Stimulated activated CD4-positive, alpha-beta T cell treated with anti-CD3 and anti-CD28 coated beads, Interleukin-4, amount 100 ng/mL, for 24 hours (primary cell): Measurements from ENCODE around the gene RGS19.
A peak's percentile ranks its signal among the peaks of the same experiment; 100 is the strongest.

Experiments used
- DNase-seq: peaks from one replicate; pipeline ENCODE4 v3.0.0-alpha.2; 2020

The RGS19 gene

DNA sequence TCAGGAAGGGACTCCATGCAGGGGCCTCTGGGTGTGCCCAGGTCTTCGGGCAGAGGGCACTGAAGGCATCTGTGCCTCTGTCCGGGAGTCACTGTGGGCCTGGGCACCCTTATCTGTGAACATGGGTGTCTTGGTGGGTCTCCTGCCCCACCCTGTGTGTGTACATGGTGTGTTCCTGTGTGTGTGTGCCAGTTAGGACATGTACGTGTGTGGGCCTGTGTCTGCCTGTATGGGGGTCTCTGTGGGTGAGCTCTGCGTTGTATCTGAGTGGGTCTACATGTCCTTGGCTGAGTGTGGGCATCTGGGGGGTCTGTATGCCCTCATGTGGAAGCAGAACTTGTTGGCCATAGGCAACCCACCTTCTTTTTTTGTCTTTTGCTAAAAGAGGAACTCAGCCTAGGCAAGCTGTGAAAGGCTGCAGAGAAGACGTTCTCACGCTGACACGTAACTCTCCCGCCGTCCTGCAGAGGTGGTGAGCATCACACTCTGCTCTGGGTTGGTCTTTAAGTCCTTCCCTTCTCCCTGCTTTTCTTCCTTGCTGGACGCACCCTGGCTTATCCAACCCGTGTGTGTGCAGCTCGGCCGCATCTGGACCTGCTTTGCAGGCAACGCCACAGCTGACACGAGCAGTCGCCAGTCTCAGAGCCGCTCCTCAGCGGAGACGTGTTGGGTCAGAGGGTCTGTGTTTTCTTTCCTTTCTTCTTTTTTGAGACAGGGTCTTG is 28.6 kb upstream of the RGS19 start:
- no peak for DNase-seq

DNA sequence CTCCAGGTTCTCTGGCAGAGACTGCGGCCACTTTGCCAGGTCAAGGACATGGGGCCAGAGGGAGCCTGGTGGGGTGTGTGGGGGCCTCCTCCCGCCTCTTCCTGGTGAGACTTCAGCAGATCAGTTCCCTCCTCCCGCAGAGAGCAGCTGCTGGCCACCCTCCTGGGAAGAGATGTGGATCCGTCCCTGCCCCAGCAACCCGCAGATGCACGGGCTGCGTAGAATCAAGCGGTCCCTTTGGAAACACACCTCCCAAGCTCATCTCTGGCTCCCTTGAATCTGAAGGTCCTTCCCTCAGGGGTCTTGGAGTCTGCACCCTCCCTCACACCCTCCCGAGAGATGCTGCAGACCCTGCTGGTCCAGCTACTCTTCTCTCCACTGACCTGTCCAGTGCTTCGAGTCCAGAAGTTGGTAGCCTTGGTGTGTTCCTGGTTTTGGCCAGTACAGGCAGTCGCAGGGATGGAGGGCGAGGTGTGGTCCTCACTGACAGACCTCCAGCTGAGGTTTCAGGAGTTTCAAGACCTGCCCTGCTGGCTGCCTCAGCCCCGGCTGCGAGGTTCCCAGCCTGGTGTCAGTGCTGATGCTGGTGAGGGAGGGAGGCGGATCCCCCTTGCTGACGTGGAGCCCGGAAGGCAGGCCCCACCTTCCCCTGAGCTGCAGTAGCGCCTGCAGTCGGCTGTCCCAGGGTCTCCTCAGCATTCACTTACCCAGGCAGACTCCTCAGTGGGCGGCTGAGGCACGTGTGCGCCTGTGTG is 27.8 kb upstream of the RGS19 start, which contains the start of gene NPBWR2:
NPBWR2 (minus strand) TSS at position 585 of the 755 bp plus-strand sequence. CDS start 734 bp downstream, outside the sequence.
- DNase-seq, result peak; percentile 8

DNA sequence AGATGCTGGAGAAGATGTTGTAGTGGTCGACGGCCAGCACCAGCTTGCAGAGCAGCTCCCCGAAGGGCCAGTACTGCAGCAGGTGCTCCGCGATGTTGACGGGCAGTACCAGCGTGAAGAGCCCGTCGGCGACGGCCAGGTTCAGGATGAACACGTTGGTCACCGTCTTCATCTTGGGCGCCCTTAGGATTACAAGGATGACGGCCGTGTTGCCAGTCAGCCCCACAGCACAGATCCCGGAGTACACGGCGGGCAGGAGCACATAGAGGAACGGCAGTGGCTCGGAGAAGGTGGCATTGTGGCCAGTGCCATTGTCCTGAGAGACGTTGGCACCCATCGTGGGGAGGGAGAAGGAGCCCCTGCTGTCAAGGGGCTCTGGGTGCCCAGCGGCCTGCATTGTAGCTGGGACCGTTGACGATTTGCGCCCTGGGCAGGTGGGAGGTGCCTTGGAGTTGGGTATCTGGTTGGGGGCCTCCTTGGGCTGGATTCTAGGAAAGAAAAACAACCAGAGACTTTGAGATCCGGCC is 27.2 kb upstream of the RGS19 start:
- no peak for DNase-seq

DNA sequence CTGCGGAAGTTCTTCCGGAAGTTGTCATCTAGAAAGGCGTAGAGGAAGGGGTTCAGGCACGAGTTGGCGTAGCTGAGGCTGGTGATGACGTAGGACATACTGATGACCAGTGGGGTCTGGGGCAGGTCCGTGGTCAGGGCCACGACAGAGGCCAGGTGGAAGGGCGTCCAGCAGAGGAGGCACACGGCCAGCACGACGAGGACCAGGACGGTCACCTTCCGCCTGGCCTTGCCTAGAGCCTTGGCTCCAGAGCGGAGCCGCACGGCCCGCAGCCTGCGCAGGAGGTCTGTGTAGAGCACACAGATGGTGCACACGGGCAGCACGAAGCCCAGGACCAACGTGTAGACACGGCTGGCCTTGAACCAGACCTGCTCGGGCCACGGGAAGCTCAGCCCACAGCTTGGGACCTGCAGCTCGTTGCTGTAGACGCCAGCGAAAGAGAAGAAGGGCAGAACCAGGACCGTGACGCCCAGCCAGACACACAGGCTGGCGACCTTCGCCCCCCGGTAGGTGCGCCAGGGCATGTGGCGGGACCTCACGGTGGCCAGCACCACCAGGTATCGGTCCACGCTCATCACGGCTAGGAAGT is 26.6 kb upstream of the RGS19 start:
- no peak for DNase-seq

DNA sequence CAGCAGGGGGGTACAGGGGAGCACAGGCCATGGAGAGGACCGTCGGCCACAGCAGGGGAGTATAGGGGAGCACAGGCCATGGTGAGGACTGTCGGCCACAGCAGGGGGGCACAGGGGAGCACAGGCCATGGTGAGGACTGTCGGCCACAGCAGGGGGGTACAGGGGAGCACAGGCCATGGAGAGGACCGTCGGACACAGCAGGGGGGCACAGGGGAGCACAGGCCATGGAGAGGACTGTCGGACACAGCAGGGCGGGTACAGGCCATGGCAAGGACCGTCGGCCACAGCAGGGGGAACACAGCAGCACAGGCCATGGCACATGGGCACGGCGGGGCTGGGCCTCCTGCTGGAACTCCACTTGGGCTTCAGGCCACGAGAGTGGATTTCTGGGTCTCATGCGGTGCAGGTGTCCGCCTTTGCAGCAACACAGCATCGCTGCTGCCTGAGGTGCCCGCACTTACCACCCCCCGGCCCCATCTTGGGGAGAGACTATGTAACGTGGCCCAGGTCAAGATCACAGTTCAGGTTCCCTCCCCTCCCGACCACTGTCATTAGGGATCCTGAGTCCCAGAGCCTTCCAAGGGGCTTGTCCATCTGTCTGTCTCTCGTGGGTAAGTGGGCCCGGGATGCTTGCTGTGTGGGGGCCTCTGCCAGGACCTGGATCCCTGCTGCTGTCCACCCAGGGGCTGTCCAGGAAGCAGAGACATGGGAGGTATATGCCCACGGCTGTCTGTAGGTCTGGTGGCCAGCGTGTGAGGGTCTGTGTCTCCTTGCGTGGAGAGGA is 25.5 kb upstream of the RGS19 start:
- no peak for DNase-seq

DNA sequence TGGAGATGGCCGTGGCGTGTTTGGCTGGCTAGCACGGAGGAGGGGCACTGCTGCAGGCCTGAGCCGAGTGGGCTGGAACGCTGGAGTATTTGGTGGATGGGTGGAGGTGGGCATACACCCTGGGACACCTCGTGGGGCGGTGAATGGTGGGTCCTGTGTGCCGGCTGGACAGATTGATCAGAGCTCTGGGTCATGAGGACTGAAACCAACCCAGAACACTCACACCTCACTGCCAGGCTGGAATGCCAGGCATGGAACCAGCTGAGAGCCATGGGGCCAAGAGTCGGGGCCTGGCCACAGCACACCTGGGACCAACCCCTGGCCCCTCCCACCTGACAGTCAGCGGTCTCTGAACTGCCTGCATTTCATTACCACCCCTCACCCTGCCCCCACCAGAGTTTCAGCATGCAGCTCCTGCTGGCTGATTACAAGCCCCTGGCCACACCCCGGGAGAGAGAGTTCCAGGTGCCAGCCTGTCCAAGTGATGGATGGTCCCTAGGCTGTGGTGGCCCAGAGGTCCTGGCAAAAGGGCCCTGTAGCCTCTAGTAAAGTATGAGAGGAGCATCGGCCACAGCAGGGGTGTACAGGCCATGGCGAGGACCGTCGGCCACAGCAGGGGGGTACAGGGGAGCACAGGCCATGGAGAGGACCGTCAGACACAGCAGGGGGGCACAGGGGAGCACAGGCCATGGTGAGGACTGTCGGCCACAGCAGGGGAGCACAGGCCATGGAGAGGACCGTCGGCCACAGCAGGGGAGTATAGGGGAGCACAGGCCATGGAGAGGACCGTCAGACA is 24.8 kb upstream of the RGS19 start:
- DNase-seq, result peak; percentile 1

DNA sequence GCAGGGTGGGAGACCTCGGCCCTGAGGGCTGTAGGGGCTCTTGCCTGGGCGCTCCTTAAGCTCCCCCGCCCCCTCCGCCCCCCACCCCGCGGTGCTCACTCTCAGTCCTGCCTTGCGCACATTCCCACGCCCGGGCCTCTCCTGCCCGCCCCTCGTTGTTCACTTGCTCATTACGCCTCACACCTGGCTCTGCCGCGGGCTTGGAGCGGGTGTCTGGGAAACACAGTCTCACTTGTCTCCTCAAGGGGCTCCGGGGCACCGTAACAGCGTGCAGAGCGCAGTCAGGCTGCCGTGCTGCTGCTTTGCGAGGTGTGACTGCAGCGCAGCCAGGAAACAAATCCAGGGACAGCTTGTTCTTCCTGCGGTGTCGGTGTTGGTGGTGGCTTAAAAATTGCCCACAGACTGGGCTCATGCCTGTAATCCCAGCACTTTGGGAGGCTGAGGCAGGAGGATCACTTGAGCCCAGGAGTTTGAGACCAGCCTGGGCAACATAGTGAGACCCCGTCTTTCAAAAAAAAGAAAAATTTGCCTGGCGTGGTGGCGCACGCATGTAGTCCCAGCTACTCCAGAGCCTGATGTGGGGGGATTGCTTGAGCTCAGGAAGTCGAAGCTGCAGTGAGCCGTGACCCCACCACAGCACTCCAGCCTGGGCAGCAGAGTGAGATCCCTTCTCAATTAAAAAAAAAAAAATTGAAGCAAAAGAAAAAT is 23.5 kb upstream of the RGS19 start:
- no peak for DNase-seq

DNA sequence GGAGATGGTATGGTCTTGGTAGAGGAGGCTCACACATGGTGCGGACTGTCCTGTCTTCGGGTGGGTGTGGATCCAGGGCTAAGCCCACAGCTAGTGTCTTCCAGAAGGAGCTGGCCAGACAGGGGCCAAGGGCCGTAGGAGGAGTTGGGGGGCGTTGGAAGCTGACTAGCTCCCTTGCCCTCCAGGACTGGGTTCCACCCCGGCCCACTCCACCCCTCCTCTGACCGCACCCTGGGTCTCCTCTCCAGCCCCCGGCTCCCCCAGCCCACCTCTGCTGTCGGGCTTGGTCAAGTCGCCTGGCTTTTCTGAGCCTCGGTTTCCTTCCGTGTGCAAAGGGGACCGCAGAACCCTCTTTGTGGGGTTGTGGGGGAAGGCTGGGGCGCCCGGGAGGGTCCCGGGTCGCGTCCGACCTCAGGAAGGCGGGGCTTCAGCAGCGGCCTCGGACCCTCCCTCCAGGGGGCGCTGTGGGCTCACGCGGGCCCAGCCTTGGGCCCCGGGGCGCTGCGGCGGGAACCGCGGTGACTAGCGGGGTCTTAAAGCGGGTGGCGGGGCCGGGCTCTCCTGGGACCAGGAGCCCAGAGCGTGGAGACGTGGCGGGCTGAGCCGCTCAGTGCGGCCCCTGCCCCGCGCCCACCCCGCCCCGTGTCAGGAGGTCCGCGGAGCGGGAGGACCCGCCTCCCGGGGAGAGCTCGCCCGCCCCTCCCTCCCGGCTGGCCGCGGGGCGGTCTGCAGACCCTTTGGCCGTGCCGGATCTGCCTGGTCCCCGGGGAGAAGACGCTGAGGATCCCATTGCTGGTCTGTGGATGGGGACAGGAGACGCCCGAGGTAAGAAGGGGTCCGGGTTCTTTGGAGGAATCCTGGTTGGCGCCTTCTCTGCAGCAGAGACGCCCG is 22.7 kb upstream of the RGS19 start:
- DNase-seq, result peak; percentile 69

DNA sequence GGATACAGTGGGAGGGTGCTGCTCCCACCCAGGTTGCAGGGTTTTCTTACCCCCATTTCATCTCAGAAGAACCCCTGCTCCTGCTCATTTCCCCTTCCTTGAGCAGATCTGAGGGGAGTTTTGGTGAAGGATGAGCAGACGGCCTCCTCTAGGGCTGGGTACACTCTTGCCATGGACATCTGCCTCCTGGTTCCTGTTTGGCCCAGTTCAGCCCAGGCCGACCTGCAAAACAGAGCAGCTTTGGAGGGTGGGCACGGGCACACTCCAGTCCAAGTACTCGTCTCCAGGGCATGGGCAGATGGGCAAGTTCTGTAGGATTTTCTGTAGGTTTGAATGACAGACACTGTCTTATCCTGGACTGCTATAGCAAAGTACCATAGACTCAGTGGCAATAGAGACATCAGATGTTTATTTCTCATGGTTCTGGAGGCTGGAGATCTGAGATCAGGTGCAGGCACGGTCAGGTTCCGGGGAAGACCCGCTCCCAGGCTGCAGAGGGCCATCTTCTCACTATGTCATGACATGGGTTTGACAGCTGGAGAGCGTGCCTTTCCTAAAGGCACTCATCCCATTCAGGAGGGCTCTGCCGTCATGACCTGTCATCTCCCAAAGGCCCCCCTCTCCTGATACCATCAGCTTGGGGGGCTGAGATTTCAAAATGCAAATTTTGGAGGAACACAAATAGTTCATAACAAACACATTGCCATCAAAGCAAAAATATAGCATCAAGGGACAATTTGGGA is 21.8 kb upstream of the RGS19 start:
- no peak for DNase-seq

DNA sequence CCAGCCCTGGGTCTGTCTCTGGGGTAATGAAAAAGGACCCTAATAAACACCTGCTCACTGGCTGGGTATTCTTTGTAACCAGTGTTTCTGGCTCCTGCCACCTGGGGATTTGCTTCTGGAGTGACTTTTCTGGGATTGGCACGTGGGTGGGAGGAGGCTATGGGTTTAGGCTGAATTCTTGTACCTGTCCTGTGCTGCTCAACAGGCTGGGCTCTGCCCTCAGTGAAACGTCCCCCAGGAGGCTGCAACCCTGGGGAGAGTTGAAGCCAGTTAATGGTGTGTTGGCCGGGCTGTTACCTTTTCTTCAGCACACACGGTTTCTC is 21.2 kb upstream of the RGS19 start:
- DNase-seq, result no peak

DNA sequence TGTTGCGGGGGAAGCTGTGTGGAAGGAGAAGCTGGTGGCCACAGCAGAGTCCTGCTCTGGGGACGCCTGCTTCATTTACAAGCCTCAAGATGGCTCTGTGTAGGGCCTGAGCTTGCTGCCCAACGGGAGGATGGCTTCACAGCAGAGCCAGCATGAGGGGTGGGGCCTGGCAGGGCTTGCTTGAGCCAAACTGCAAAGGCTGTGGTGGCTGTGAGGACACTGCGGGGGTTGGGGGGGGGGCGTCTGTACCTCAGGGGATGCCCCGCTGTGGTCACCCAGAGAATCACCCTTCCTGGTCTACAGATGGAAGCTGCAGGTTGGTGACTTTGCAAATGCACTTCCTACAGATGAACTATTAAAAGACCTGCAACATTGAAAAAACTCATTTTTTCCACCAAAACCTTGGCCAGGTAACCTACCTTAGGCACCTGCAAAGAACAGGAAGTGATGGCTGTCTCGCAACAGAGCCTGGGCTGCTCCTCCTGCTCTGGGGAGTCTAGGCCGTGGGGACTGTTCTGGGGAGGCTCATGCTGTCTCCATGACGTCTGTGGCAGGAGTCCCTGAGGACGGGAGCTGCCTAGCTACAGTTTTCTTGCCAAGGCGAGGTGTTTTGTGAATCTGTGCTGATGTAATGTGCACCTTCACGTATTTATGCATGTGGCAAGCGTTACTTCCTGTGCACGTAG is 20.7 kb upstream of the RGS19 start:
- no peak for DNase-seq

DNA sequence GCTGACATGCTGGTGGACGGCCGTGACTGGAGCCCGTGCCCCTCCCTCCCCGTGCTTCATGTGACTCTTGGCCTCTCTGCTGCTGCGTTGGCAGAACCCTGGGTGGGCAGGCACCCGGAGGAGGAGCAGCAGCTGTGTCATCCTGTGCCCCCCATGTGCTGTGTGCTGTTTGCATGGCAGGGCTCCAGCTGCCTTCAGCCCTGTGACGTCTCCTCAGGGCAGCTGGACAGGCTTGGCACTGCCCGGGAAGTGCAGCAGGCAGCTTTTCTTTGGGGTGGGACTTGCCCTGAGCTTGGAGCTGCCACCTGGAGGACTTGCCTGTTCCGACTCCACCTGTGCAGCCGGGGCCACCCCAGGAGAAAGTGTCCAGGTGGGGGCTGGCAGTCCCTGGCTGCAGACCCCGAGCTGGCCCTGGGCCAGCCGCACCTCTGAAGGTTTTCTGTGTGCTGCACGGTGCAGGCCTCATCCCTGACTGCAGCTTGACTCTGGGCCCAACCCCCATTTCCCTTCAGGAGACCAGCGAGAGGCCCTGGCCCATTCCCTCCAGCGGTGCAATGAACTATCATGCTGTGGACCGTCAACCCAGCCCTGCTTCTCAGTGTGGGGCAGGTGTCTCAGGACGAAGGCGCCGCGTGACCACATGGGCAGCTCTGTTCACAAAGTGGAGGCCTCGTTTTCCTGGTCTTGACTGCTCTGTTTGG is 19.9 kb upstream of the RGS19 start:
- no peak for DNase-seq

DNA sequence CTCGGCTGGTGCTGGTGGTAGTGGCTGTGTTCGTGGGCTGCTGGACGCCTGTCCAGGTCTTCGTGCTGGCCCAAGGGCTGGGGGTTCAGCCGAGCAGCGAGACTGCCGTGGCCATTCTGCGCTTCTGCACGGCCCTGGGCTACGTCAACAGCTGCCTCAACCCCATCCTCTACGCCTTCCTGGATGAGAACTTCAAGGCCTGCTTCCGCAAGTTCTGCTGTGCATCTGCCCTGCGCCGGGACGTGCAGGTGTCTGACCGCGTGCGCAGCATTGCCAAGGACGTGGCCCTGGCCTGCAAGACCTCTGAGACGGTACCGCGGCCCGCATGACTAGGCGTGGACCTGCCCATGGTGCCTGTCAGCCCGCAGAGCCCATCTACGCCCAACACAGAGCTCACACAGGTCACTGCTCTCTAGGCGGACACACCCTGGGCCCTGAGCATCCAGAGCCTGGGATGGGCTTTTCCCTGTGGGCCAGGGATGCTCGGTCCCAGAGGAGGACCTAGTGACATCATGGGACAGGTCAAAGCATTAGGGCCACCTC is 19.2 kb upstream of the RGS19 start:
- no peak for DNase-seq

DNA sequence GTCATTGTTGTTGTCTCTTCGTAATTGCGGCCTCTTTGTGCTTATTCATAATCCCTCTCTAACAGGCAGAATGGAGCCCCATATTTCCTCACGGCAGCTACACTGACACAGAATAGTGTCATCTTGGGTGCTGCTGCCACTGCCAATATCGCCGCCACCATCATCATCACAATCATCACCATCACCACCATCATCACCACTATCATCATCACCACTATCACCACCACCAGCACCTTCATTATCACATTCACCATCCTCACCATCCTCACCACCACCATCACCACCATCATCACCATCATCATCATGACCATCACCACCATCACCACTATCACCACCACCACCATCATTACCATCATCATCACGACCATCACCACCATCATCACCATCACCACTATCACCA is 17.2 kb upstream of the RGS19 start:
- no peak for DNase-seq

DNA sequence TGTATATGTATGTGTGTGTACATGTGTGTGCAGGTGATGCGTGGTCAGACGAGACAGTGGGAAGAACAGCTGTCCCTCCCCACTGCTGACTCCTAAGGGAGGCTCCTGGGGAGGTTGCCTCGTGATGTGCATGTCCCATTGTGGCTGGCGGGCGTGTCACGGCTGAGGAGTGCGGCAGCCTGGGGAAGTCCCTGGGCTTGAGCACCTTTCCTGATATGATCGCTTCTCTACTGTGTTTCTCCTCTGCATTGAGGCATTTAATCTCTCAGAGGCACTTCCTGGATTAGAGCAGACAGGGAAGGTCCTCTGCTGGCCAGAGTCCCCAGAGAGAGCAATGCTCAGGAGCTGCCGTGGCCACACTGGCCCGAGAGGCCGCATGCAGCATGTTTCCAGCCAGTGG is 16.6 kb upstream of the RGS19 start:
- DNase-seq, result no peak

DNA sequence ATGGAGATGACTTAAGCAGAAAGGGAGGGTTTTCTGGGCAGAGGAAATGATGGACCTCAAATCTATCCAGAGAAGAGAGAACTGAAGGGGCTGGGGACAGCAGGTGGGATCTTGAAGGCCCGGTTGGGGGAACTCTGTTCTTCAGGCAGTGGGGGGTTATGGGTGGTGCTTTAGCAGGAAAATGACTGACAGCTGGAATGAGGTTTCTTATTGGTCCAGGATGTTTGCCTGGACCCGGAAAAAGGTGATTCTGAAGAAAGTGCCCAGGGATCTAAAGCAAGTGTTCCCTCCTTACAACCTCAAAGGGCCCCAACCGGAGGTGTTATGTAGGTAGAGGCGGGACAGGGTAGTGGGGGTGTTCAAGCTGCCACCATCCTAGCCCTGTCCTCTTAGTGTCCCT is 16.1 kb upstream of the RGS19 start:
- no peak for DNase-seq

DNA sequence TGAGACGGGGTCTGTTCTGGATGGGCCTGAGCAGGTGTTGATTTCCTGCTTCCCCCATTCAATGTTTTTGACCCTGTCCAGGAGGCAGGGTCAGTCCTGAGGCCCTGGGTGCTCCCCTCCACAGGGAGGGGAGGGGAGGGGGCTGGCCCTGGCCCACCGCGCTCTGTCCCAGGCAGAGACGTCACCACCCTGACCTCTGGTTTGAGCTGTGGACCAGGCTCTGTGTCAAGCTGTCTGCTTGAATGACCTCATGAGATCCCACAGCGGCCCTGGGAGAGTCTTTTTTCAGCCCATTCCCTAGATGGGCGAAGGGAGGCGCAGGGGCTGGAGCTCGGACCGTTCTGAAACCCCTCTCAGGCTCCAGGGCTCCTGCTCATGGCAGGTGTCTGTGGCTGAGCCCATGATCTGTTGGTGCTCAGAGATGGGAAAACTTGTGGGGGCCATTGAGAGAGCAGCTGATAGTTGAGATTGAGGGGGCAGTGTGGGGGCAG is 13.7 kb upstream of the RGS19 start:
- DNase-seq, result no peak
